ENCODE measurements around the gene LSP1. TPM values are rescaled to one million over a fixed set of nuclear protein-coding genes. Genes with fewer than 3 reads are reported as not detected.

The LSP1 gene
- total RNA-seq, 4 donors from 2014 or later = 10.3 to 36.5 (median 35.4) TPM

DNA sequence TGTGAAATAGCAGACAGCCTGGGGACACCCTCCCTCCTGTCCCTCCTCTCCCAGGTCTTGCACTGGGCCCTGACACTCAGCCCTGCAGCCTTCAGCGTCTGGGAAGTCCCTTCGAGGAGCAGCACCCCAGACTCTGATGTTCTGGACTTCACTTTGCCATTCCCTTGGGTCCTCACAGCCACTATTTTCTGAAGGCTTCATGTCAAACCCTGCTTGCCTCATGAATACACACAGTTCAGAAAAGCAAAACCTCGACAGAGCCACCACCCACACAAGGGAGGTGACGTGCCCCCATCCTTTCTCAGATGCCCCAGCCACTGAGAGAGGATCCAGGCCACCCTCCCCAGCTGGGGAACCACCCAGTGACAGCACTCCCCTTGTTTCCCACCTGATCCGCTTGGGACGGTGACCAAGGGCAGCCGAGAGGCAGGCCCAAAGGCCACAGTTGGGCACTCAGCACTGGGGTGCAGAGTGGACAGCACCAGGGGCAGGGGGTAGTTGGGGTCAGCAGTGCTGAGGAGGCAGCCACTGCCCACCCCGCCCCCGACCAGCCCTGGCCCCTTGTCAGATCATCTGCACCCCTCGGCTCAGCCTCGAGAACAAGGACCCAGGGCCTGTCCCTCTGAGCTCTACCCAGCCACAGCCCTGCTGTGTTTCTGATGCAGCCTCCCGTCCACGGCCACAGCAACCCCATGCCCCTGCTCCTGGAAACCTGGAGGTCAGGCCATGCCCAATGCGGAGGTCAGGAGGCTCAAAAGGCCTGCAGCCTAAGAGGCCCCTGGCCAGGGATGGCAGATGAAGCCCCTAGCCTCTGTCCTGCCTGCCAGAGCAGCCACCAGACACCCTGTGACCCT lies 63.5 kb downstream of the LSP1 start:
- Histone ChIP-seq H3K27me3 (peaks cover 0 to 8% (median 0%) of the 10 kb centered on the region in 4 donors), H3K36me3 (no peaks in the 10 kb centered on the region), H3K4me1 (peaks cover 17 to 29% (median 21%) of the 10 kb centered on the region in 4 donors), H3K9me3 (no peaks in the 10 kb centered on the region), H3K4me3 (no peak overlapping the region), H3K27ac (replicated peaks in 1 of 4) (no peak overlapping the region)
- TF ChIP-seq CTCF (IDR thresholded peaks at IDR 0.05) = no peak
- no peak for TF ChIP-seq POLR2AphosphoS5 (IDR thresholded peaks at IDR 0.05)
- TF ChIP-seq POLR2A (IDR thresholded peaks at IDR 0.05; ENCODE audit: low read depth) = no peak
- TF ChIP-seq EP300 (IDR thresholded peaks at IDR 0.05) = no peak
- DNase-seq (ENCODE audit: extremely low spot score) = no peak
- intact Hi-C loops (cut with DNase I) = loop anchor here (1.0 kb wide), 1 partner anchor 23 kb away; no protein-coding TSS in a partner anchor
- WGBS = 74% methylated on average over 9 of the region's 14 CpGs

- WGBS = 82% methylated on average over 4 of the region's 8 CpGs
- DNase-seq (ENCODE audit: extremely low spot score) = no peak
- Histone ChIP-seq H3K9me3 (no peaks in the 10 kb centered on the region), H3K27ac (replicated peaks in 1 of 4) (no peak overlapping the region), H3K4me1 (peaks cover 24 to 32% (median 28%) of the 10 kb centered on the region in 4 donors), H3K27me3 (peaks cover 0 to 8% (median 0%) of the 10 kb centered on the region in 4 donors), H3K36me3 (no peaks in the 10 kb centered on the region), H3K4me3 (no peak overlapping the region)
- intact Hi-C loops (cut with DNase I) = loop anchor here (1.0 kb wide), 1 partner anchor 24 kb away; no protein-coding TSS in a partner anchor
- TF ChIP-seq POLR2A (IDR thresholded peaks at IDR 0.05; ENCODE audit: low read depth) (no peak), EP300 (IDR thresholded peaks at IDR 0.05) (no peak), CTCF (IDR thresholded peaks at IDR 0.05) (no peak), POLR2AphosphoS5 (IDR thresholded peaks at IDR 0.05) (no peak)
These were observed 64.2 kb downstream of the LSP1 start for GRCh38 chr11:1916986-1917522.

DNA sequence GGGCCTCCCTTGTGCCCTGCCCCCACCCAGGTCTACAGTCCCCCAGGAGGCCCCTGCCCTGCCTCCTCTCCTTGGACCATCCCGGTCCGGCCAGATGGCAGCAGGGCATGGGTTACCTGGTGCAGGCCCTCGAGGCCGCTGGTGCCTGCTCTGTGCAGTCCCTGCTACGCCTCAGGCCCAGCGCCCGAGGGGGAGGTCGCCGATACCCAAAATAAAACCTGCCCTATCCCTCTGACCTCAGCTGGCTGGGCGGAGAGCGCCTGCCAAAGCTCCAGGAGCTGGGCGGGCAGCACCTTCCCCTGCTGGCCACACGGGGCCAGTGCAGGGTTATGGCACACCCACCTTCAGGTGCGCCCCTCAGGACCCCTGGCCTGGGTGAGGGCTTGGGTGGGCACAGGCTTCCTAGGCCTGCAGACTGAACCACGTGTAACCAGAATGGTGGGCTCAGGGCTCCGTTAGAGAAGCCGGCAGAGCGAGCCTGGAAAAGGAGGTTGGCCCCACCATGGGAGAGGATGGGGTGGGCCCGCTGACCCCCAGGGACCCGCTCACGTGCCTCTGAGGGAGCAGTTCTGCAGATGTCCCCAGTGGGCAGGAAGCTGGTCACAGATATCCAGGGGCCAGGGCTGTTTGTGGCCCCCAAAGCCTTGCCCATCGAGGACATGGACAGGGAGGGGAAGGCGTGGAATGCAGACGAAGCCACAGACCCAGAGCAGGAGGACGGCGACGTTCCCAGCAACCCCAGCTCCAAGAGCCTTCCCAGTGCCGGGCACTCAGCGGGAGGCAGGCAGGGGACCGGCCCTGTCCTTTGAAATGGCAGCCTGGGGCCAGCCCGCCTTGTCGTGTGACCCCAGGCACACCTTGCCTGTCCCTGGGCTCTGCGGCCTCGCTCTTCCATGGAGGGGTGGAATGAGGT lies 64.9 kb downstream of the LSP1 start:
- Histone ChIP-seq H3K27ac (replicated peaks in 1 of 4) (no peak overlapping the region), H3K36me3 (no peaks in the 10 kb centered on the region), H3K27me3 (peaks cover 0 to 8% (median 0%) of the 10 kb centered on the region in 4 donors), H3K9me3 (no peaks in the 10 kb centered on the region), H3K4me3 (no peak overlapping the region), H3K4me1 (peaks cover 31 to 39% (median 34%) of the 10 kb centered on the region in 4 donors)
- intact Hi-C loops (cut with DNase I) = no loop called here
- TF ChIP-seq EP300 (IDR thresholded peaks at IDR 0.05) (no peak), CTCF (IDR thresholded peaks at IDR 0.05) (peak; percentile 14 to 35 (median 25))
- 86% methylated on average over 30 of the region's 34 CpGs for WGBS
- no peak for DNase-seq (ENCODE audit: extremely low spot score)

- peaks cover 0 to 8% (median 0%) of the 10 kb centered on the region in 4 donors for H3K27me3 ChIP-seq
- no peak overlapping the region for H3K27ac ChIP-seq (replicated peaks in 1 of 4)
- no peak for DNase-seq (ENCODE audit: extremely low spot score)
These were observed 65.8 kb downstream of the LSP1 start for GRCh38 chr11:1918436-1919315.

More at GRCh38 chr11:1918436-1919315, 65.8 kb downstream of the LSP1 start:
- H3K4me3 ChIP-seq = no peak overlapping the region
- no peaks in the 10 kb centered on the region for H3K36me3 ChIP-seq
- intact Hi-C loops (cut with DNase I) = no loop called here
- no peak for TF ChIP-seq EP300 (IDR thresholded peaks at IDR 0.05)
- no peak for TF ChIP-seq POLR2A (IDR thresholded peaks at IDR 0.05; ENCODE audit: low read depth)
- no peak for TF ChIP-seq CTCF (IDR thresholded peaks at IDR 0.05)
- TF ChIP-seq POLR2AphosphoS5 (IDR thresholded peaks at IDR 0.05) = no peak
- H3K9me3 ChIP-seq = no peaks in the 10 kb centered on the region
- H3K4me1 ChIP-seq = peaks cover 31 to 41% (median 38%) of the 10 kb centered on the region in 4 donors
- WGBS = 92% methylated on average over 7 of the region's 29 CpGs
